ENCODE measurements around the gene ZNF266. TPM values are rescaled to one million over a fixed set of nuclear protein-coding genes. Genes with fewer than 3 reads are reported as not detected.

The ZNF266 gene
- total RNA-seq, 2 experiments from 2014 or later = 22.1 to 39.0 TPM

GRCh38 chr19:9406798-9407352 is 28.5 kb downstream of the ZNF266 start:
- ChIA-PET CTCF (ENCODE audit: unreplicated experiment) (no interaction called here), POLR2A (no interaction called here)
- no peaks in the 10 kb centered on the region for H3K9me3 ChIP-seq (ENCODE audit: low read length)
- no peaks in the 10 kb centered on the region for H3K4me1 ChIP-seq (ENCODE audit: insufficient read depth, low read length, poor library complexity, severe bottlenecking)
- no peak for TF ChIP-seq EZH2phosphoT487 (IDR thresholded peaks at IDR 0.05; ENCODE audit: borderline replicate concordance, low read depth, low read length)
- no peak for TF ChIP-seq CTCF (conservative IDR thresholded peaks at IDR 0.05; ENCODE audit: low read length)
- no peak overlapping the region for H2AFZ ChIP-seq (ENCODE audit: low read length)
- no TSS peak for BruUV-seq (replicated peaks)
- H3K27ac ChIP-seq (ENCODE audit: low read depth, low read length, poor library complexity, severe bottlenecking) = no peak overlapping the region
- H3K79me2 ChIP-seq (ENCODE audit: insufficient read depth, low read depth, low read length) = no peaks in the 10 kb centered on the region
- H3K36me3 ChIP-seq (ENCODE audit: insufficient read depth, low read length) = peaks cover 14% of the 10 kb centered on the region
- DNase-seq (ENCODE audit: low spot score) = no peak
- intact Hi-C loops (cut with micrococcal nuclease; ENCODE audit: unreplicated experiment) = no loop called here
- H3K9me2 ChIP-seq (ENCODE audit: insufficient read depth, low read length) = no peaks in the 10 kb centered on the region
- H3K4me3 ChIP-seq (ENCODE audit: low read depth, low read length, poor library complexity, severe bottlenecking) = no peak overlapping the region
- no peak overlapping the region for H3K4me2 ChIP-seq (ENCODE audit: low read length)
- H4K20me1 ChIP-seq (ENCODE audit: insufficient read depth, low read length) = no peaks in the 10 kb centered on the region

GRCh38 chr19:9381361-9381785 is 54.0 kb downstream of the ZNF266 start:
- no TSS peak for BruUV-seq (replicated peaks)
- TF ChIP-seq EZH2phosphoT487 (IDR thresholded peaks at IDR 0.05; ENCODE audit: borderline replicate concordance, low read depth, low read length) (no peak), CTCF (conservative IDR thresholded peaks at IDR 0.05; ENCODE audit: low read length) (no peak)
- POLR2A ChIA-PET = no interaction called here
- Histone ChIP-seq H3K9me3 (ENCODE audit: low read length) (peaks cover 37% of the 10 kb centered on the region), H3K27ac (ENCODE audit: low read depth, low read length, poor library complexity, severe bottlenecking) (no peak overlapping the region), H3K4me2 (ENCODE audit: low read length) (no peak overlapping the region), H2AFZ (ENCODE audit: low read length) (no peak overlapping the region), H3K4me1 (ENCODE audit: insufficient read depth, low read length, poor library complexity, severe bottlenecking) (no peaks in the 10 kb centered on the region), H3K4me3 (ENCODE audit: low read depth, low read length, poor library complexity, severe bottlenecking) (no peak overlapping the region), H3K9me2 (ENCODE audit: insufficient read depth, low read length) (no peaks in the 10 kb centered on the region), H4K20me1 (ENCODE audit: insufficient read depth, low read length) (no peaks in the 10 kb centered on the region), H3K79me2 (ENCODE audit: insufficient read depth, low read depth, low read length) (no peaks in the 10 kb centered on the region), H3K36me3 (ENCODE audit: insufficient read depth, low read length) (no peaks in the 10 kb centered on the region)
- CTCF ChIA-PET (ENCODE audit: unreplicated experiment) = no interaction called here
- intact Hi-C loops (cut with micrococcal nuclease; ENCODE audit: unreplicated experiment) = no loop called here
- no peak for DNase-seq (ENCODE audit: low spot score)

- no peaks in the 10 kb centered on the region for H3K79me2 ChIP-seq (ENCODE audit: insufficient read depth, low read depth, low read length)
- no peak overlapping the region for H2AFZ ChIP-seq (ENCODE audit: low read length)
- no peak overlapping the region for H3K4me2 ChIP-seq (ENCODE audit: low read length)
- no peak overlapping the region for H3K27ac ChIP-seq (ENCODE audit: low read depth, low read length, poor library complexity, severe bottlenecking)
- no peaks in the 10 kb centered on the region for H3K4me1 ChIP-seq (ENCODE audit: insufficient read depth, low read length, poor library complexity, severe bottlenecking)
- POLR2A ChIA-PET = interaction anchor here (0.7 to 1.0 kb wide), 2 partner anchors 182 to 344 kb away, joined by 3 to 4 read pairs; no protein-coding TSS in a partner anchor
- H3K4me3 ChIP-seq (ENCODE audit: low read depth, low read length, poor library complexity, severe bottlenecking) = no peak overlapping the region
- BruUV-seq (replicated peaks) = no TSS peak
- no peaks in the 10 kb centered on the region for H3K9me3 ChIP-seq (ENCODE audit: low read length)
- no peaks in the 10 kb centered on the region for H4K20me1 ChIP-seq (ENCODE audit: insufficient read depth, low read length)
- H3K9me2 ChIP-seq (ENCODE audit: insufficient read depth, low read length) = no peaks in the 10 kb centered on the region
- no peak for DNase-seq (ENCODE audit: low spot score)
- no peak for TF ChIP-seq CTCF (conservative IDR thresholded peaks at IDR 0.05; ENCODE audit: low read length)
- no peak for TF ChIP-seq EZH2phosphoT487 (IDR thresholded peaks at IDR 0.05; ENCODE audit: borderline replicate concordance, low read depth, low read length)
- no peaks in the 10 kb centered on the region for H3K36me3 ChIP-seq (ENCODE audit: insufficient read depth, low read length)
- CTCF ChIA-PET (ENCODE audit: unreplicated experiment) = no interaction called here
- intact Hi-C loops (cut with micrococcal nuclease; ENCODE audit: unreplicated experiment) = no loop called here
Measured at GRCh38 chr19:9370738-9371619, 64.4 kb downstream of the ZNF266 start.

All from OCI-LY7 (cell line).